Activated CD4-positive, alpha-beta memory T cell treated with anti-CD3 and anti-CD28 coated beads, Interleukin-2, amount 10 ng/mL, durations not matched to agents 7 days and 5 days (primary cell): ENCODE results near the gene LRRC36. TPM values are rescaled to one million over a fixed set of nuclear protein-coding genes. Genes with fewer than 3 reads are reported as not detected.
A peak's percentile ranks its signal among the peaks of the same experiment; 100 is the strongest.

ENCODE experiments used
- CTCF ChIA-PET: fragments of 350-600 bp; sonication (Branson Sonifier 250); formaldehyde crosslinking; loops from one replicate; lab custom pipeline; 2021; ENCODE audit warnings: antibody characterized with exemption, inconsistent platforms; lab: Charles Lee
- POLR2A ChIA-PET: fragments of 350-600 bp; sonication (Branson Sonifier 250); formaldehyde crosslinking; loops from one replicate; lab custom pipeline; 2021; ENCODE audit warnings: antibody characterized with exemption; lab: Charles Lee
- DNase-seq: peaks from one replicate; pipeline ENCODE4 v3.0.0-alpha.2; 2020
- H3K27ac Mint-ChIP-seq: one replicate; pipeline ENCODE4 v1.8.0; 2021; ENCODE audit warnings: mild to moderate bottlenecking, mixed read lengths
- H3K27me3 Mint-ChIP-seq: one replicate; pipeline ENCODE4 v1.8.0; 2021; ENCODE audit warnings: mixed read lengths
- H3K36me3 Mint-ChIP-seq: one replicate; pipeline ENCODE4 v1.8.0; 2021; ENCODE audit warnings: low read depth, mixed read lengths
- H3K4me1 Mint-ChIP-seq: one replicate; pipeline ENCODE4 v1.8.0; 2021; ENCODE audit warnings: mixed read lengths
- H3K4me3 Mint-ChIP-seq: one replicate; pipeline ENCODE4 v1.8.0; 2021; ENCODE audit warnings: mild to moderate bottlenecking, mixed read lengths
- H3K9me3 Mint-ChIP-seq: one replicate; pipeline ENCODE4 v1.8.0; 2021; ENCODE audit warnings: mixed read lengths
- total RNA-seq, 2 experiments: library from RNA; stranded (reverse); gene quantifications; one replicate each; pipeline ENCODE4 v1.2.3, GENCODE V29; 2021

LRRC36 gene, protein sequence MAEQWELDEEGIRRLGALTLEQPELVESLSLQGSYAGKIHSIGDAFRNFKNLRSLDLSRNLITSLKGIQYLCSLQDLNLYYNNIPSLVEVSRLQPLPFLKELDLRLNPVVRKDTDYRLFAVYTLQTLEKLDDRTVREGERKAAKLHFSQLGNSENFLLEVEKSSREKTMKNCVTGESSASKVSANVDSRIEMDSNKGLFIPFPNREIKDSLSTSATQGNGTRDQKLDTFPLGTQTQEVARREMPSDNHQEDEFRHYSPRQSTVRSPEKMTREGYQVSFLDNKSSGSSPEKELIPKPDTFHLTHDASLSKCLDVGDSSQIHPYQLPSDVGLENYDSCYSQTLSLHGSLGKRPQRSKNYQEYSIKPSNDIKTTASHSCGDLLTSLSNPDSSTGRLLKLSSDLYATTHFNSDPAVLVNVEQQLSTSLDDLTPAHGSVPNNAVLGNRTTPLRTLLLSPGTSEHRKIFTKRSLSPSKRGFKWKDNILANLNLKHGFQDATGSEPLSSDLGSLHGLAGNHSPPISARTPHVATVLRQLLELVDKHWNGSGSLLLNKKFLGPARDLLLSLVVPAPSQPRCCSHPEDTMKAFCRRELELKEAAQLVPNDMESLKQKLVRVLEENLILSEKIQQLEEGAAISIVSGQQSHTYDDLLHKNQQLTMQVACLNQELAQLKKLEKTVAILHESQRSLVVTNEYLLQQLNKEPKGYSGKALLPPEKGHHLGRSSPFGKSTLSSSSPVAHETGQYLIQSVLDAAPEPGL
- not detected for total RNA-seq

DNA sequence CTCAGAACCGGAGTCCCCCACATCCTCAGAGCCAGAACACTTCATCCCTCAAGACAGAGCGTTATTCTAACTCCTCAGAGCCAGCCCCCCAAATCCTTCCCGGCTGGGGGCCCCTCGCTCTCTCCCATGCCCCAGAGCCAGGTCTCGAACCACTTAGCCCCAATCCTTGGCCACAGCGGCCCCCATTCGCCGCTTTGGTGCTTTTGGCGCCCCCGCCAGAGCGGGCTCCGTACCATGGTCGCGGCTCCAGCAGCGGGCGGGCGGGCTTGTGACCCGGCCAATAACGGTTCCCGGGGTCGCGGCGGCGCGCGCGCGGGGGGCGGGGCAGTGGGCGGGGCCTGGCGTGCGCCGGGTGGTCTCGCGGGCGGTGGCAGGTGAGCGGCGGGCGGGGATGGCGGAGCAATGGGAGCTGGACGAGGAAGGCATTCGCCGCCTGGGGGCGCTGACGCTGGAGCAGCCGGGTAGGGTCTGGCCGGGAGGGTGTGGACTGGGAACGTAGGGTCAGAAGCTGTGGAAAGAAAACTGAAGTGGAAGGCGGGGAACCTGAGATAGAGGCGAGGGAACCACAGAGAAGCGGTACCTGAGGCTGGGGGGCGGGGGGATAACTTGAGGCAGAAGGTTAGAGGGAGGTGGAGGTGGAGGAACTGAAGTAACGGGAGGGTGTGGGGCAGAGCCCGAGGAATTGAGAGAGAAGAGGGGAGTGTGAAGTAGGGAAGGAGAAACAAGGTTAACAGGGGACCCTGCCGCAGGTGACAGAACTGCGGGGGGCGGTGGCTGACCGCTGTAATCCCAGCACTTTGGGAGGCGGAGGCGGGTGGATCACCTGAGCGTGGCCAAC, at the start of gene LRRC36, which contains the start of gene KCTD19:
Gene LRRC36 (plus strand): TSS at position 344 of the 838 bp plus-strand sequence. CDS start 48 bp downstream, at position 392.
Gene KCTD19 (minus strand): TSS at position 270 of the 838 bp plus-strand sequence. CDS start 34 bp downstream, at position 236.
- peaks cover 49% of the 10 kb centered on the region for H3K27me3 Mint-ChIP-seq
- CTCF ChIA-PET, result interaction anchor here (0.6 to 1.3 kb wide), 11 partner anchors 12 to 631 kb away, joined by 3 to 4 read pairs (median 3); no protein-coding TSS in a partner anchor
- no peak within 1 kb of the TSS for H3K27ac Mint-ChIP-seq
- H3K36me3 Mint-ChIP-seq, result no peaks in the 10 kb centered on the region
- DNase-seq, result peak; percentile 41
- H3K9me3 Mint-ChIP-seq, result no peaks in the 10 kb centered on the region
- peak within 1 kb of the TSS; percentile 47 for H3K4me3 Mint-ChIP-seq
- peaks cover 7% of the 10 kb centered on the region for H3K4me1 Mint-ChIP-seq
- POLR2A ChIA-PET, result no interaction called here

DNA sequence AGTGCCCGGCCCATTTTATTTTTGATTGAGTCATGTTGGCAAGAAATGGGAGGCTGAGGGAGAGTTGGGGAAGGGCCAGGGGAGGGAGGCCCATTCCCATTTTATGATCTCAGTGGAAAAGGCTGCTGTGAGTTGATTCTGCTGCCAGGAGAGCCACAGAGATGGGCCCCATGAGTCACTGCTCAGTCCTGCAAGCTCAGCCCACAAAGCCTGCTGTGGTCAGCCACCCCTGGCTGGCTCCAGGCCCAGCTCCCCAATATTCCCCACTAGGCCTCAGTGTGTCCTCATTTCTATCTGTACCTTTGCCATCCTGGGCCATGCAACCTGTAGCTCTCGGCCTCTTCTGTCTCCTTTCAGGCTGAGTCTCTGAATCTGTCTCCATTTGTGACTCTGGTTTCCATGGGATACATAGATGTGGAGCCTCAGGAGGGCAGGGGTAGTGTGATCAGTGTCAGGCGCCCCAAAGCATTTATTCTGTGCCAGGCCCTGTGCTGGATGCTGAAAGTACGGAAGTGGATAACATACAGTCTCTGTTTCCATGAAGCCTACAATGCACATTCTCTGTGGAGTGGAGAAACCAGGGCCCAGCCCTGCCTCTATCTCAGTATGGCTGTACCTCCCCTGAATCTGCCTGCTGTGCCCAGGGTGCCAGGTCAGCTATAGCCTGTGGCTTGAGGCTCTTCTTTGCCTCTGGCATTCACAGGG, 49.2 kb upstream of the LRRC36 start:
- Mint-ChIP-seq H3K27ac (peak overlapping the region; percentile 38), H3K36me3 (peaks cover 12% of the 10 kb centered on the region), H3K27me3 (no peaks in the 10 kb centered on the region), H3K9me3 (no peaks in the 10 kb centered on the region), H3K4me1 (peaks cover 24% of the 10 kb centered on the region), H3K4me3 (peak overlapping the region; percentile 59)
- ChIA-PET CTCF (interaction anchor here (1.1 to 2.7 kb wide), 4 partner anchors 8 to 122 kb away, joined by 3 to 15 read pairs (median 6); no protein-coding TSS in a partner anchor), POLR2A (interaction anchor here (0.6 to 2.3 kb wide), 3 partner anchors 9 to 54 kb away, joined by 3 to 6 read pairs (median 3); no protein-coding TSS in a partner anchor)
- no peak for DNase-seq

DNA sequence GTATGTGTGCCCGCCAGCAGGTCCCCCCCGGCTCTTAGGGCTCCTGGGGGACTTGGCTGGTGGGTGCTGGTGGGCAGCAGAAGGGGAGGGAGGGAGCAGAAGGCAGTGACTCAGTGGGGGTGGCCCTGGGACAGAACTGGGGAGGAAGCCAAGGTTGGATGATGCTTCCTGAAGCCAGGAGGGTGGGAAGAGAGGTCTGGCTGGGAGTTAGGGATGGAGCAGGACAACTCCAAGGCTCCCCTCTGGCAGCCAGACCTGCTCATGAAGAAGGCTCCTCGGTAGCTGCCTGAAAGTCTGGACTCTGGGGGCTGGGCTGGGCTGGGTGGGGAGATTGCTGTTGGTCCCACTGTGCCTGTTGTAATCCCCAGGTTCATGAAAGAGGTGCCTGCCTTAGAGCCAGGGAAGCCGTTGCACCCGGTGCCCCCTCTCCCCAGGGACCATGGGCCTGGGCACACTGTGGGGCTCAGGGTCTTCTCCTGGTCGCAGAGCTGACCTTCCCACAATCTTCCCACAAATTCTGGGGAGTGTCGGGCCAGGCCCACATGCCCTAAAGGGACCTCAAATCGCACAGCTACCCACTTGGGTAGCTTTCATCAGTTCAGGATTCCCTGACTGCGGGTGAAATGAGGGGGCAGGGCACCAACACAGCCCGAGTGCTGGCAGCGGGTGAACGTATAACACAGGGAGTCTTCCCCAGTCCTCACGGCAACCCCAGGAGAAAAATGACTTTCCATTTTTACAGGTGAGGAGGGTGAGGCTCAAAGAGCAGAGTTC, 48.4 kb upstream of the LRRC36 start:
- Mint-ChIP-seq H3K4me3 (peak overlapping the region; percentile 82), H3K36me3 (peaks cover 12% of the 10 kb centered on the region), H3K9me3 (no peaks in the 10 kb centered on the region), H3K27ac (peak overlapping the region; percentile 69), H3K4me1 (peaks cover 24% of the 10 kb centered on the region), H3K27me3 (no peaks in the 10 kb centered on the region)
- ChIA-PET CTCF (interaction anchor here (0.7 to 2.7 kb wide), 12 partner anchors 8 to 121 kb away, joined by 3 to 15 read pairs (median 4); partner anchors contain the start of genes FHOD1, SLC9A5 and TMEM208), POLR2A (interaction anchor here (0.6 to 2.3 kb wide), 6 partner anchors 8 to 178 kb away, joined by 3 to 9 read pairs (median 5); partner anchors contain the start of genes FHOD1 and SLC9A5)
- no peak for DNase-seq

DNA sequence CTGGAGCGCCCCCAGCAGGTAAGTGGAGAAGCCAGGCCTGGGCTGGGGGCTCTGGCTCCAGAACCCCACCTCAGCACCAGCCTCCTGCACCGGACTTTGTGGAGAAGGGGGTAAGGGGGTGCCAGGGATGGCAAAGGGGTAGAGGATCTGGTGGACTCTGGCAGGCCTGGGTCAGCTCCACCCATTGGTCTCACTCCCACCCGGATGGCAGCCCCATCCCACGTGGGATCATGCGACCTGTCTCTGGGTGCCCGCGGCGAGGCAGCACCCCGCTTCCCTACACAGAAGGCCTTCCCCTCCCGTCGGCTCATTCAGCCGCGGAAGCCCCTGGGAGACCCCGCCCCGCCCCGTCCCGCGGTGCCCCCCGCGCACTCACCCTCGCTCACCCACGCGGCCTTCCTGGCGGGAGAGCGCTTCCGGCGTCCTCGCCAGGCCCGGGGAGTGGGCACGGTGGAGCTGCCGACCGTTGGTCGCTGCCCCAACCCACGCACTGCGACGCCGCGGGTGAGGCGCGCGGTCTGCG, 47.8 kb upstream of the LRRC36 start:
- H3K36me3 Mint-ChIP-seq, result peaks cover 12% of the 10 kb centered on the region
- H3K4me1 Mint-ChIP-seq, result peaks cover 24% of the 10 kb centered on the region
- POLR2A ChIA-PET, result interaction anchor here (0.8 to 2.3 kb wide), 4 partner anchors 8 to 31 kb away, joined by 4 to 9 read pairs (median 7); partner anchors contain the start of genes FHOD1 and SLC9A5
- no peaks in the 10 kb centered on the region for H3K27me3 Mint-ChIP-seq
- DNase-seq, result peak; percentile 62
- H3K27ac Mint-ChIP-seq, result peak overlapping the region; percentile 69
- no peaks in the 10 kb centered on the region for H3K9me3 Mint-ChIP-seq
- peak overlapping the region; percentile 82 for H3K4me3 Mint-ChIP-seq
- CTCF ChIA-PET, result interaction anchor here (1.0 to 2.7 kb wide), 11 partner anchors 9 to 121 kb away, joined by 3 to 15 read pairs (median 4); partner anchors contain the start of genes FHOD1, SLC9A5 and TMEM208

DNA sequence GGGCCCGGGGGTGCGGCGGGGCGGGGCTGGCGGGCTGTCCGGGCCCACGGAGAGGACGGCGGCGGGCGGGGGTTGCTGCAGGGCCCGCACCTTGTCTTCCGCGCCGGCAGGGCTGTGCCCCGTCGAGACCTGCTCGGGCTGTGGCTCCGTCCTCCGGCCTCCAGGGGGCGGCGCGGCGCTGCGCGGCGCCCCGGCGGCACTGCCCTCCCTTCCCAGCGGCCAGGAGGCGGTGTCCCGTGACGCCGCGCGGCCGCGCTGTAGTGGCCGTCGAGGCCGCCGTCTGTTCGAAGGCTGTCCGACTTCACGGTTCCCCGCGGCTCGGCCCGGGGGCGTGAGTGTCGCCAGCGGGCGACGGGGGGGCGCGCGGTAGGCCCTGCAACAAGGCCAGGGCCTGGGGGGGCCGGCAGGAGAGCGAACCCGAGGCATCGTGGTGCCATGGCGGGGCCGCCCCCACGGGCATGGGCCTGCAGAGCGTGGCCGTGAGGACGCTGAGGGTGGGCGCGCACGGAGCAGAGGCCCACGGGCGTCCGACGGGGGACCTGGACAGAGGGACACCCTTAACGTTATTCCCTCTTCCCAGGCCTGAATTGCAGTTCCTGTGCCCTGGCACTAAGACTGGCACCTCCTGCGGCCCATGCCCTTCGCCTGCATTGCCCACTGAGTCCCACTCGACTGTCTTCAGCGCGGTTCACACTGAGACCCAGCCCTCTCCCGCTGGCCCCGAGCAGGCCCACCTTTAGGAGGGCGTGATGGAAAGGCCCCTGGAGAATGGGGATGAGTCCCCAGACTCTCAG, 47.1 kb upstream of the LRRC36 start, which contains the start of gene PLEKHG4:
Gene PLEKHG4 (plus strand): TSS at position 237 of the 794 bp plus-strand sequence. CDS start 513 bp downstream, at position 750.
- H3K36me3 Mint-ChIP-seq, result peaks cover 12% of the 10 kb centered on the region
- no peaks in the 10 kb centered on the region for H3K9me3 Mint-ChIP-seq
- H3K4me1 Mint-ChIP-seq, result peaks cover 24% of the 10 kb centered on the region
- ChIA-PET POLR2A (interaction anchor here (1.3 to 2.3 kb wide), 6 partner anchors 7 to 35 kb away, joined by 4 to 9 read pairs (median 5); partner anchors contain the start of genes FHOD1 and SLC9A5), CTCF (interaction anchor here (0.7 to 2.7 kb wide), 9 partner anchors 14 to 120 kb away, joined by 3 to 15 read pairs (median 5); partner anchors contain the start of genes FHOD1, KCTD19, LRRC36 and SLC9A5)
- no peaks in the 10 kb centered on the region for H3K27me3 Mint-ChIP-seq
- peak within 1 kb of the TSS; percentile 82 for H3K4me3 Mint-ChIP-seq
- peak within 1 kb of the TSS; percentile 69 for H3K27ac Mint-ChIP-seq
- peak; percentile 87 for DNase-seq

DNA sequence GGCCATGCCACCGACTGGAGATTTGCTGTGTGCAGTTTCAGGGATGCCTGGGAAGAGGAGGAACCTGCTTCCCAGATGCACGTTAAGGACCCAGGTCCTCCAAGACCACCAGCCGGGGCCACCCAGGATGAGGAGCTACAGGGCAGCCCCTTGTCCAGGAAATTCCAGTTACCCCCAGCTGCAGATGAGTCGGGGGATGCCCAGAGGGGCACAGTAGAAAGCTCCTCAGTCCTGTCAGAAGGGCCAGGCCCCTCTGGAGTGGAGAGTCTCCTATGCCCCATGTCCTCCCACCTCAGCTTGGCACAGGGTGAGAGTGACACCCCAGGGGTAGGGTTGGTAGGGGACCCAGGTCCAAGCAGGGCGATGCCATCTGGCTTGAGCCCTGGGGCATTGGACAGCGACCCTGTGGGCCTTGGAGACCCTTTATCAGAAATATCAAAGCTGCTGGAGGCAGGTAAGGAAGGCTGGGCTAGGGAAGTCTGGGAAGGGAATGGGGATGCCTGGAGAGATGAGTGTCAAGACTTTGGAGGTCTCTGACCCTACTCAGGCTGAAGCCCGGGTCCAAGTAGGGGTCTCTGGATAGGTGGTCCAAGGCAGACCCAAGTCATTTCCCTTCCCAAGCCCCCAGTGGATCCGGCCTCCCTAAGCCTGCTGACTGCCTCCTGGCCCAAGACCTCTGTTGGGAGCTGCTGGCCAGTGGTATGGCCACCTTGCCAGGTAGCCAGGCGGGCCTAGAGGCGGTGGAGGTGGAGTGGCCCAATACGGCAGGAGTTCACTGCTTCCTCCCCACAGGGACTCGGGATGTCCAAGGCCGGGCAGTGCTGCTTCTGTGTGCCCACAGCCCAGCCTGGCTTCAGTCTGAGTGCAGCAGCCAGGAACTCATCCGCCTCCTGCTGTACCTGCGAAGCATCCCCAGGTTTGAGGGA, 46.3 kb upstream of the LRRC36 start:
- POLR2A ChIA-PET, result interaction anchor here (1.3 to 1.8 kb wide), 3 partner anchors 9 to 36 kb away, joined by 4 read pairs; no protein-coding TSS in a partner anchor
- H3K4me1 Mint-ChIP-seq, result peaks cover 22% of the 10 kb centered on the region
- H3K27ac Mint-ChIP-seq, result no peak overlapping the region
- H3K36me3 Mint-ChIP-seq, result peaks cover 12% of the 10 kb centered on the region
- no peaks in the 10 kb centered on the region for H3K9me3 Mint-ChIP-seq
- no peaks in the 10 kb centered on the region for H3K27me3 Mint-ChIP-seq
- H3K4me3 Mint-ChIP-seq, result peak overlapping the region; percentile 27
- no peak for DNase-seq
- CTCF ChIA-PET, result interaction anchor here (0.7 to 1.8 kb wide), 8 partner anchors 13 to 364 kb away, joined by 3 to 9 read pairs (median 3); partner anchors contain the start of genes KCTD19 and LRRC36

DNA sequence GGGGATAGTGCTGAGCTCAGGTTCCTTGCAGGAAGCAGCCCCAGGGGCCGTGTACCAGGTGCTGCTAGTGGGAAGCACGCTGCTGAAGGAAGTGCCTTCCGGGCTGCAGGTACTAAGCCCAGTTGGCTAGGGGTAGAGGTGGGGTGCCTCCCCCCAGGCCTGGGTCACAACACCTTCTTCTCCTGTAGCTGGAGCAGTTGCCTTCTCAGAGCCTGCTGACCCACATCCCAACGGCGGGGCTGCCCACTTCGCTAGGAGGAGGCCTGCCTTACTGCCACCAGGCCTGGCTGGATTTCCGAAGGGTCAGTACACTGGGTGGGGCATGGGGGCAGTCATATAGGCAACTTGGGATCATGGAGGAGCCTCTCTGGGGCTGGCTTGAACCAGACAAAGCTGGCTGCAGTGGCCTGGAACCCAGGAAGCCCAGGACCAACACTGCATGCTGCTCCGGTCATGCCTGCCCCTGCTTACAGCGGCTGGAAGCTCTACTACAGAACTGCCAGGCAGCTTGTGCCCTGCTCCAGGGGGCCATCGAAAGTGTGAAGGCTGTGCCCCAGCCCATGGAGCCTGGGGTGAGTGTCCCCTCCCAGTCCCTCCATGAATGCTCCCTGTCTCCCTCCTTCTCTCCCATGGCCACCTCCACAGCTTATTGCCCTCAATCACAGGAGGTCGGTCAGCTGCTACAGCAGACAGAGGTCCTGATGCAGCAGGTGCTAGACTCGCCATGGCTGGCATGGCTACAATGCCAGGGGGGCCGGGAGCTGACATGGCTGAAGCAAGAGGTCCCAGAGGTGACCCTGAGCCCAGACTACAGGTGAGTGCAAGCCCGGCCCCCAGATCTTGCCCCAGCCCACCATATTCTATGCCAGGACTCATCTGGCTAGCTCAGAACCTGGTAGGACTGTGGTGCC, 44.8 kb upstream of the LRRC36 start:
- peaks cover 6% of the 10 kb centered on the region for H3K36me3 Mint-ChIP-seq
- ChIA-PET CTCF (interaction anchor here (0.7 to 1.8 kb wide), 4 partner anchors 44 to 365 kb away, joined by 3 to 9 read pairs (median 4); no protein-coding TSS in a partner anchor), POLR2A (interaction anchor here (0.7 to 1.8 kb wide), 3 partner anchors 11 to 121 kb away, joined by 3 to 4 read pairs (median 4); no protein-coding TSS in a partner anchor)
- no peaks in the 10 kb centered on the region for H3K27me3 Mint-ChIP-seq
- no peak overlapping the region for H3K27ac Mint-ChIP-seq
- H3K4me3 Mint-ChIP-seq, result no peak overlapping the region
- no peak for DNase-seq
- peaks cover 16% of the 10 kb centered on the region for H3K4me1 Mint-ChIP-seq
- no peaks in the 10 kb centered on the region for H3K9me3 Mint-ChIP-seq

DNA sequence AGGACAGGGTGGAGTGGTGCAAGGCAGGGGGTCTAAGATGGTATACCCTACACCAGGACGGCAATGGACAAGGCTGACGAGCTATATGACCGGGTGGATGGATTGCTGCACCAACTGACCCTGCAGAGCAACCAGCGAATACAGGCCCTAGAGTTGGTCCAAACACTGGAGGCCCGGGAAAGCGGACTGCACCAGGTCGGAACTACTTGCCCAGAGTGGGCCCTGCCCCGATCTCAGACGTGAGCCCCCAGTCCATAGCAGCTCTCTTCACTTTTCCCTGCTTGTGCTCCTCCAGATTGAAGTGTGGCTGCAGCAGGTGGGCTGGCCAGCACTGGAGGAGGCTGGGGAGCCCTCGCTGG, 44.2 kb upstream of the LRRC36 start:
- Mint-ChIP-seq H3K4me1 (peaks cover 12% of the 10 kb centered on the region), H3K36me3 (peaks cover 4% of the 10 kb centered on the region), H3K27ac (no peak overlapping the region), H3K9me3 (no peaks in the 10 kb centered on the region), H3K27me3 (no peaks in the 10 kb centered on the region), H3K4me3 (no peak overlapping the region)
- POLR2A ChIA-PET, result interaction anchor here (0.7 kb wide), 1 partner anchor 122 kb away, joined by 3 read pairs; no protein-coding TSS in a partner anchor
- CTCF ChIA-PET, result no interaction called here
- no peak for DNase-seq
